ENCODE results near the gene POLRMT.
A peak's percentile ranks its signal among the peaks of the same experiment; 100 is the strongest.

The POLRMT gene

GRCh38 chr19:577439-578392 lies 55.6 kb downstream of the POLRMT start:
- no peak for DNase-seq (ENCODE audit: low spot score)

- no peak for DNase-seq (ENCODE audit: low spot score)
Measured at GRCh38 chr19:576768-577438, 56.4 kb downstream of the POLRMT start.

GRCh38 chr19:575527-576506 lies 57.5 kb downstream of the POLRMT start:
- no peak for DNase-seq (ENCODE audit: low spot score)

- DNase-seq (ENCODE audit: low spot score), result no peak
Measured at GRCh38 chr19:574658-575526, 58.4 kb downstream of the POLRMT start.

- no peak for DNase-seq (ENCODE audit: low spot score)
Measured at GRCh38 chr19:573519-573825, 59.9 kb downstream of the POLRMT start.

- DNase-seq (ENCODE audit: low spot score), result peak; percentile 73
Measured at GRCh38 chr19:572743-573518, 60.4 kb downstream of the POLRMT start.

- DNase-seq (ENCODE audit: low spot score), result peak; percentile 99
Measured at GRCh38 chr19:572140-572742, 61.1 kb downstream of the POLRMT start, which contains the start of gene BSG. BSG (plus strand) TSS chr19:572596; CDS start chr19:572635, 39 bp downstream.

GRCh38 chr19:571566-571974 lies 61.8 kb downstream of the POLRMT start:
- peak; percentile 58 for DNase-seq (ENCODE audit: low spot score)

- peak; percentile 72 for DNase-seq (ENCODE audit: low spot score)
Measured at GRCh38 chr19:570937-571565, 62.3 kb downstream of the POLRMT start.

GRCh38 chr19:570251-570686 lies 63.1 kb downstream of the POLRMT start:
- no peak for DNase-seq (ENCODE audit: low spot score)

- DNase-seq (ENCODE audit: low spot score), result no peak
Measured at GRCh38 chr19:567296-567900, 65.9 kb downstream of the POLRMT start.
